K562 (cell line): ENCODE measurements around the gene NKIRAS1.

ENCODE experiments used
- CHD4 ChIP-seq: fragments of 200-600 bp; sonication (generic); IDR thresholded peaks from 3 replicates; pipeline ENCODE4 v1.6.1; 2012; ENCODE audit warnings: low read depth, mild to moderate bottlenecking, mixed read lengths, low read length, inconsistent platforms; ENCODE audit not compliant: insufficient read depth, insufficient replicate concordance, poor library complexity, severe bottlenecking
- E2F4 ChIP-seq: sonication (generic); formaldehyde crosslinking; IDR thresholded peaks from 2 replicates; pipeline ENCODE4 v1.8.0; 2022; ENCODE audit warnings: mild to moderate bottlenecking, low read depth, missing genetic modification reagents
- NFYB ChIP-seq: IDR thresholded peaks from 2 replicates; pipeline ENCODE4 v1.6.1; 2011; ENCODE audit warnings: mild to moderate bottlenecking, moderate library complexity; ENCODE audit not compliant: insufficient read length; ENCODE audit errors: extremely low read depth
- RFX5 ChIP-seq: IDR thresholded peaks from 2 replicates; pipeline ENCODE4 v1.6.1; 2011; ENCODE audit warnings: low read depth, mild to moderate bottlenecking, improper control_type of control experiment, low read length
- ZBTB8A ChIP-seq: fragments of 450-650 bp; IDR thresholded peaks from 2 replicates; pipeline ENCODE4 v1.6.1; 2018; ENCODE audit warnings: mild to moderate bottlenecking, moderate library complexity; ENCODE audit not compliant: partially characterized antibody
- ZNF449 ChIP-seq: fragments of 250-450 bp; sonication (Bioruptor Pico); IDR thresholded peaks from 2 replicates; pipeline ENCODE4 v1.8.0; 2022; ENCODE audit warnings: moderate library complexity, mild to moderate bottlenecking, inconsistent platforms
- ZSCAN29 ChIP-seq: fragments of 450-650 bp; IDR thresholded peaks from 2 replicates; pipeline ENCODE4 v1.6.1; 2017

- TF ChIP-seq RFX5 (no peak), ZSCAN29 (no peak), ZNF449 (CRISPR knock-in tag) (no peak), NFYB (no peak), ZBTB8A (no peak), E2F4 (CRISPR knock-in tag) (no peak), CHD4 (no peak)
These were observed 42.3 kb downstream of the NKIRAS1 start for GRCh38 chr3:23874359-23875112.
